IMR-90 (cell line): ENCODE results near the gene CELSR1. TPM values are rescaled to one million over a fixed set of nuclear protein-coding genes. Genes with fewer than 3 reads are reported as not detected.

Source experiments
- ATAC-seq: fragments of 200-7000 bp; cut with Tn5 transposase; 2 replicates; pipeline ENCODE4 v1.9.1; 2020; ENCODE audit warnings: low read depth, mild to moderate bottlenecking, moderate library complexity
- BruUV-seq: library from RNA; stranded (reverse); fragments of 400-500 nt; replicated peaks from 2 replicates; lab custom pipeline; 2021; lab: Mats Ljungman, UMichigan
- CTCF ChIA-PET: fragments of 300-600 bp; formaldehyde crosslinking; extraction: SDS; loops from one replicate; lab custom pipeline; 2021; ENCODE audit warnings: antibody characterized with exemption; lab: Yijun Ruan, JAX
- POLR2A ChIA-PET: fragments of 300-600 bp; sonication (Branson Sonifier 250); formaldehyde crosslinking; loops from one replicate; lab custom pipeline; 2022; ENCODE audit warnings: antibody characterized with exemption; ENCODE audit not compliant: unreplicated experiment; lab: Charles Lee
- DNase-seq: peaks from one replicate; pipeline ENCODE4 v3.0.0; 2013
- H2AFZ ChIP-seq: replicated peaks from 2 replicates; pipeline ENCODE3; 2013; ENCODE audit warnings: low read length, mild to moderate bottlenecking; ENCODE audit not compliant: poor library complexity
- H2AK5ac ChIP-seq: 2 replicates; pipeline ENCODE4 v1.6.1; 2013; ENCODE audit warnings: low read depth, low read length, inconsistent platforms
- H2AK9ac ChIP-seq: replicated peaks from 2 replicates; pipeline ENCODE3; 2013; ENCODE audit warnings: mild to moderate bottlenecking, low read depth, low read length, moderate library complexity; ENCODE audit not compliant: poor library complexity
- H2BK120ac ChIP-seq: 2 replicates; pipeline ENCODE4 v1.6.1; 2013; ENCODE audit warnings: low read depth, low read length, inconsistent platforms
- H2BK15ac ChIP-seq: 3 replicates; pipeline ENCODE4 v1.6.1; 2013; ENCODE audit warnings: low read depth, low read length, inconsistent platforms
- H2BK20ac ChIP-seq: 2 replicates; pipeline ENCODE4 v1.6.1; 2013; ENCODE audit warnings: low read depth, mild to moderate bottlenecking, inconsistent platforms, low read length, moderate library complexity
- H2BK5ac ChIP-seq: 2 replicates; pipeline ENCODE4 v1.6.1; 2013; ENCODE audit warnings: mild to moderate bottlenecking, low read depth, low read length, inconsistent platforms; ENCODE audit not compliant: poor library complexity, severe bottlenecking
- H3K14ac ChIP-seq: replicated peaks from 2 replicates; pipeline ENCODE4 v1.6.1; 2013; ENCODE audit warnings: low read depth, low read length, inconsistent platforms
- H3K18ac ChIP-seq: 2 replicates; pipeline ENCODE4 v1.6.1; 2013; ENCODE audit warnings: low read depth, low read length, control low read depth
- H3K23ac ChIP-seq: 2 replicates; pipeline ENCODE4 v1.6.1; 2013; ENCODE audit warnings: low read depth, low read length, inconsistent platforms
- H3K27ac ChIP-seq: 2 replicates; pipeline ENCODE4 v1.5.1; 2013; ENCODE audit warnings: mild to moderate bottlenecking, control low read depth, low read length; ENCODE audit not compliant: insufficient read depth
- H3K27me3 ChIP-seq: 2 replicates; pipeline ENCODE4 v1.6.1; 2013; ENCODE audit warnings: low read length; ENCODE audit not compliant: control insufficient read depth, insufficient read depth
- H3K36me3 ChIP-seq: 2 replicates; pipeline ENCODE4 v1.6.1; 2013; ENCODE audit warnings: low read length, mixed read lengths; ENCODE audit not compliant: control insufficient read depth, insufficient read depth
- H3K4ac ChIP-seq: 2 replicates; pipeline ENCODE4 v1.6.1; 2013; ENCODE audit warnings: low read depth, low read length, inconsistent platforms
- H3K4me1 ChIP-seq: 2 replicates; pipeline ENCODE4 v1.6.1; 2013; ENCODE audit warnings: low read length, mixed read lengths; ENCODE audit not compliant: control insufficient read depth, insufficient read depth
- H3K4me2 ChIP-seq: 2 replicates; pipeline ENCODE4 v1.6.1; 2013; ENCODE audit warnings: low read depth, mild to moderate bottlenecking, control low read depth, low read length, moderate library complexity
- H3K4me3 ChIP-seq: 2 replicates; pipeline ENCODE4 v1.5.1; 2013; ENCODE audit warnings: low read depth, mild to moderate bottlenecking, control low read depth, low read length, moderate library complexity; ENCODE audit not compliant: insufficient read depth
- H3K56ac ChIP-seq: 2 replicates; pipeline ENCODE4 v1.6.1; 2013; ENCODE audit warnings: low read length, inconsistent platforms; ENCODE audit not compliant: insufficient read depth; ENCODE audit errors: extremely low read depth
- H3K79me1 ChIP-seq, 2 experiments: 2 replicates each; pipeline ENCODE4 v1.6.1; 2013; ENCODE audit warnings: low read length in 2 of 2, inconsistent platforms in 1 of 2, low read depth in 1 of 2
- H3K9ac ChIP-seq: 2 replicates; pipeline ENCODE4 v1.6.1; 2013; ENCODE audit warnings: low read depth, low read length, control low read depth
- H3K9me1 ChIP-seq: 2 replicates; pipeline ENCODE4 v1.6.1; 2013; ENCODE audit warnings: low read length, inconsistent platforms; ENCODE audit not compliant: insufficient read depth
- H3K9me3 ChIP-seq: 2 replicates; pipeline ENCODE4 v1.6.1; 2013; ENCODE audit warnings: low read length; ENCODE audit not compliant: control insufficient read depth, insufficient read depth
- H4K20me1 ChIP-seq: 2 replicates; pipeline ENCODE4 v1.6.1; 2013; ENCODE audit warnings: low read length, inconsistent platforms; ENCODE audit not compliant: insufficient read depth
- H4K5ac ChIP-seq: 2 replicates; pipeline ENCODE4 v1.6.1; 2013; ENCODE audit warnings: mild to moderate bottlenecking, low read depth, low read length, control low read depth
- H4K8ac ChIP-seq, 2 experiments: 2 replicates each; pipeline ENCODE4 v1.6.1; 2013; ENCODE audit warnings: low read depth in 2 of 2, low read length in 2 of 2, control low read depth in 1 of 2, inconsistent platforms in 1 of 2
- H4K91ac ChIP-seq: 2 replicates; pipeline ENCODE4 v1.6.1; 2013; ENCODE audit warnings: low read depth, low read length, inconsistent platforms; ENCODE audit not compliant: insufficient read depth
- BHLHE40 ChIP-seq: fragments of 150-350 bp; IDR thresholded peaks from 2 replicates; pipeline ENCODE4 v1.6.1; 2016; ENCODE audit warnings: mild to moderate bottlenecking, low read depth, low read length
- CHD1 ChIP-seq: IDR thresholded peaks from 2 replicates; pipeline ENCODE4 v1.6.1; 2012; ENCODE audit warnings: low read depth, low read length, improper control_type of control experiment
- MAFK ChIP-seq: IDR thresholded peaks from 2 replicates; pipeline ENCODE4 v1.6.1; 2012; ENCODE audit warnings: low read depth, low read length, improper control_type of control experiment
- MAZ ChIP-seq: IDR thresholded peaks from 2 replicates; pipeline ENCODE4 v1.6.1; 2012; ENCODE audit warnings: low read depth, mild to moderate bottlenecking, low read length, improper control_type of control experiment, moderate library complexity, borderline replicate concordance
- MXI1 ChIP-seq: IDR thresholded peaks from 2 replicates; pipeline ENCODE4 v1.6.1; 2012; ENCODE audit warnings: low read depth, mild to moderate bottlenecking, low read length, moderate library complexity, borderline replicate concordance
- NFE2L2 ChIP-seq: fragments of 150-350 bp; IDR thresholded peaks from 2 replicates; pipeline ENCODE4 v1.6.1; 2016; ENCODE audit warnings: low read depth, mild to moderate bottlenecking, low read length
- POLR2A ChIP-seq: IDR thresholded peaks from 2 replicates; pipeline ENCODE4 v1.6.1; 2012; ENCODE audit warnings: mild to moderate bottlenecking, low read depth, low read length
- RAD21 ChIP-seq: IDR thresholded peaks from 2 replicates; pipeline ENCODE4 v1.6.1; 2012; ENCODE audit warnings: low read length, improper control_type of control experiment
- RCOR1 ChIP-seq: IDR thresholded peaks from 2 replicates; pipeline ENCODE4 v1.6.1; 2012; ENCODE audit warnings: mild to moderate bottlenecking, low read length, improper control_type of control experiment; ENCODE audit not compliant: insufficient replicate concordance
- RFX5 ChIP-seq: IDR thresholded peaks from 2 replicates; pipeline ENCODE4 v1.8.0; 2012; ENCODE audit warnings: low read depth, mild to moderate bottlenecking, low read length, moderate library complexity
- SMC3 ChIP-seq: fragments of 150-350 bp; IDR thresholded peaks from 2 replicates; pipeline ENCODE4 v1.6.1; 2016; ENCODE audit warnings: low read depth, mild to moderate bottlenecking, antibody characterized with exemption, low read length, moderate library complexity
- WGBS, 2 experiments: methylation state at CpG; one replicate each; pipeline versions ENCODE4 v1.1.5 to v1.1.7; 2013; ENCODE audit warnings: missing lambda C conversion rate in 2 of 2; ENCODE audit not compliant: insufficient read length in 1 of 2; ENCODE audit errors: extremely low coverage in 2 of 2; 5-methylcytosine and 5-hydroxymethylcytosine counted together
- dilution Hi-C: fragments of 300-500 bp; cut with HindIII; formaldehyde crosslinking; loops from one replicate; pipeline ENCODE4 v1.14.3; 2018; ENCODE audit warnings: low sequenced_read_pairs; ENCODE audit not compliant: unreplicated experiment
- in situ Hi-C: fragments of 300-500 bp; cut with MboI; formaldehyde crosslinking; loops from 3 replicates; pipeline ENCODE4 v1.14.3; 2019; ENCODE audit warnings: low sequenced_read_pairs, inconsistent platforms, mixed read lengths
- intact Hi-C: fragments of 100-400 bp; cut with micrococcal nuclease; formaldehyde crosslinking; loops from 2 replicates; pipeline ENCODE4 v1.10.0; 2022
- polyA plus RNA-seq, 3 experiments: library from polyadenylated mRNA; depleted of rRNA; stranded (reverse); fragments of >200 nt; gene quantifications; 2 replicates each; pipeline ENCODE4 v1.2.3, GENCODE V29; 2012; ENCODE audit warnings: low replicate concordance in 1 of 3
- total RNA-seq: library from RNA; depleted of rRNA; stranded (reverse); fragments of >200 nt; gene quantifications from 2 replicates; pipeline ENCODE4 v1.2.3, GENCODE V29; 2012
- TF ChIP-seq, protein P1 (sequence below): conservative IDR thresholded peaks from 2 replicates; pipeline ENCODE4 v1.5.1; 2012; ENCODE audit warnings: mild to moderate bottlenecking, low read depth, low read length, improper control_type of control experiment
- TF ChIP-seq, protein P2 (sequence below): fragments of 150-350 bp; IDR thresholded peaks from 2 replicates; pipeline ENCODE4 v1.6.1; 2016; ENCODE audit warnings: low read depth, mild to moderate bottlenecking, low read length, moderate library complexity, borderline replicate concordance
- TF ChIP-seq, protein P3 (sequence below): fragments of 150-350 bp; IDR thresholded peaks from 2 replicates; pipeline ENCODE4 v1.6.1; 2017; ENCODE audit warnings: mild to moderate bottlenecking, antibody characterized with exemption, low read length, low read depth

Gene CELSR1
- total and polyA plus RNA-seq, 2 of the 4 experiments (the other 2 are of a cell fraction), result 0.36 to 0.82 TPM

DNA sequence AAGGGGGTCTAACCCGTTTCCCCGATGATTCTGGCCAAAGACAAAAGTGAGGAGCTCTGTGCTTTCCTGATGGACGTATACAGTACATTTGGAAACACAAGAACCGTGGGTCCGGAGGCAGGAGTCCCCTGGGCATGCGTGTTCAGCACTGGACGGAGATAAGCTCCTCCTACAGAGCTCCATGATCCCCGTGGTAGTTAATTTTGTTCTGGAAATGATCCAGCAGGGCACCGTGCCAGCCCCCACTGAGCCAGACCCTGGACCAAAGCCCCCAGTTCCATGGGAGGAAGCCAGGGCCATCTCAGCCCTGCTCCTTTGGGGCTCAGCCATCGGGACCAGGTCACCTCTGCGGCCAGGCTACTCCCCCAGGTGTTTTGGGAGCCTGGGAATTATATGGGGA, 118.6 kb downstream of the CELSR1 start (continued):
- TF ChIP-seq NFE2L2 (no peak), RCOR1 (no peak), SMC3 (no peak)

DNA sequence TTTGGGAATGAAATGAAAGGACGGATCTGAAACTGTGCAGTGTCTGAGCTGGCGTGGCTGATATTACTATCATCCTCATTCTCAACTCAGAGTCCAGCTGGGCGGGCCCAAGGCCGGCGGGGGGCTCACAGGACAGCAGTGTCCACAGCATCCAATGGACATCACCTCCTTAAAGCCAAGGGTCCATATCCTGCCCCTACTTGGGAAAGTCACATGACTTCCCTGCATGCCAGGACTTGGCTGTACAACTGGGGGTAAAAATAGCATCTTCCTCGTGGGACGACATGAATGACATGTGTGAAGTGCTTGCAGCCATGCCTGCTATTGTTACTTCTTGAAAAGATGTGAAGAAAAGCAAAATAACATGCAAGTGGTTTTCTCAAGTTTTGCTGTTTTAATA, 119.7 kb downstream of the CELSR1 start:
- no peak overlapping the region for H3K56ac ChIP-seq
- H3K4ac ChIP-seq, result no peak overlapping the region
- dilution Hi-C loops (no loop called here), in situ Hi-C loops (no loop called here), intact Hi-C loops (no loop called here)
- H2BK5ac ChIP-seq, result no peak overlapping the region
- H4K20me1 ChIP-seq, result no peaks in the 10 kb centered on the region
- H3K36me3 ChIP-seq, result no peaks in the 10 kb centered on the region
- H2BK15ac ChIP-seq, result no peak overlapping the region
- H3K9me3 ChIP-seq, result peaks cover 4% of the 10 kb centered on the region
- no peak overlapping the region for H4K91ac ChIP-seq
- WGBS, 2 experiments, result no CpG with 5 or more reads among the region's 7 CpGs
- H3K9ac ChIP-seq, result no peak overlapping the region
- DNase-seq (no peak), ATAC-seq (no peak)
- no peaks in the 10 kb centered on the region for H3K4me1 ChIP-seq
- H3K14ac ChIP-seq, result no peak overlapping the region
- H2AFZ ChIP-seq, result no peak overlapping the region
- peaks cover 5% of the 10 kb centered on the region for H3K9me1 ChIP-seq
- H3K4me2 ChIP-seq, result no peak overlapping the region
- POLR2A ChIA-PET, result no interaction called here
- no peak overlapping the region for H4K8ac ChIP-seq
- no peaks in the 10 kb centered on the region for H3K79me1 ChIP-seq
- peaks cover 39% of the 10 kb centered on the region for H3K27me3 ChIP-seq
- TF ChIP-seq RAD21, result no peak
- no peak for TF ChIP-seq NFE2L2
- TF ChIP-seq, protein P1, sequence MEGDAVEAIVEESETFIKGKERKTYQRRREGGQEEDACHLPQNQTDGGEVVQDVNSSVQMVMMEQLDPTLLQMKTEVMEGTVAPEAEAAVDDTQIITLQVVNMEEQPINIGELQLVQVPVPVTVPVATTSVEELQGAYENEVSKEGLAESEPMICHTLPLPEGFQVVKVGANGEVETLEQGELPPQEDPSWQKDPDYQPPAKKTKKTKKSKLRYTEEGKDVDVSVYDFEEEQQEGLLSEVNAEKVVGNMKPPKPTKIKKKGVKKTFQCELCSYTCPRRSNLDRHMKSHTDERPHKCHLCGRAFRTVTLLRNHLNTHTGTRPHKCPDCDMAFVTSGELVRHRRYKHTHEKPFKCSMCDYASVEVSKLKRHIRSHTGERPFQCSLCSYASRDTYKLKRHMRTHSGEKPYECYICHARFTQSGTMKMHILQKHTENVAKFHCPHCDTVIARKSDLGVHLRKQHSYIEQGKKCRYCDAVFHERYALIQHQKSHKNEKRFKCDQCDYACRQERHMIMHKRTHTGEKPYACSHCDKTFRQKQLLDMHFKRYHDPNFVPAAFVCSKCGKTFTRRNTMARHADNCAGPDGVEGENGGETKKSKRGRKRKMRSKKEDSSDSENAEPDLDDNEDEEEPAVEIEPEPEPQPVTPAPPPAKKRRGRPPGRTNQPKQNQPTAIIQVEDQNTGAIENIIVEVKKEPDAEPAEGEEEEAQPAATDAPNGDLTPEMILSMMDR, result no peak
- TF ChIP-seq, protein P2, sequence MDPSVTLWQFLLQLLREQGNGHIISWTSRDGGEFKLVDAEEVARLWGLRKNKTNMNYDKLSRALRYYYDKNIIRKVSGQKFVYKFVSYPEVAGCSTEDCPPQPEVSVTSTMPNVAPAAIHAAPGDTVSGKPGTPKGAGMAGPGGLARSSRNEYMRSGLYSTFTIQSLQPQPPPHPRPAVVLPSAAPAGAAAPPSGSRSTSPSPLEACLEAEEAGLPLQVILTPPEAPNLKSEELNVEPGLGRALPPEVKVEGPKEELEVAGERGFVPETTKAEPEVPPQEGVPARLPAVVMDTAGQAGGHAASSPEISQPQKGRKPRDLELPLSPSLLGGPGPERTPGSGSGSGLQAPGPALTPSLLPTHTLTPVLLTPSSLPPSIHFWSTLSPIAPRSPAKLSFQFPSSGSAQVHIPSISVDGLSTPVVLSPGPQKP, result no peak
- no peak for TF ChIP-seq RCOR1
- TF ChIP-seq SMC3, result no peak
- no peak for TF ChIP-seq CHD1
- TF ChIP-seq BHLHE40, result no peak
- TF ChIP-seq, protein P3, sequence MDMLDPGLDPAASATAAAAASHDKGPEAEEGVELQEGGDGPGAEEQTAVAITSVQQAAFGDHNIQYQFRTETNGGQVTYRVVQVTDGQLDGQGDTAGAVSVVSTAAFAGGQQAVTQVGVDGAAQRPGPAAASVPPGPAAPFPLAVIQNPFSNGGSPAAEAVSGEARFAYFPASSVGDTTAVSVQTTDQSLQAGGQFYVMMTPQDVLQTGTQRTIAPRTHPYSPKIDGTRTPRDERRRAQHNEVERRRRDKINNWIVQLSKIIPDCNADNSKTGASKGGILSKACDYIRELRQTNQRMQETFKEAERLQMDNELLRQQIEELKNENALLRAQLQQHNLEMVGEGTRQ, result no peak
- TF ChIP-seq POLR2A, result no peak
- TF ChIP-seq MXI1, result no peak
- no peak for TF ChIP-seq MAFK
- no peak for TF ChIP-seq MAZ
- no peak for TF ChIP-seq RFX5
- H2BK20ac ChIP-seq, result no peak overlapping the region
- no peak overlapping the region for H2BK120ac ChIP-seq
- H3K4me3 ChIP-seq, result no peak overlapping the region
- H3K27ac ChIP-seq, result no peak overlapping the region
- CTCF ChIA-PET, result no interaction called here
- H3K18ac ChIP-seq, result no peak overlapping the region
- no peak overlapping the region for H4K5ac ChIP-seq
- H3K23ac ChIP-seq, result no peak overlapping the region
- no peak overlapping the region for H2AK9ac ChIP-seq
- no peak overlapping the region for H2AK5ac ChIP-seq
- BruUV-seq, result no TSS peak
